PC-9 (cell line): Measurements from ENCODE around the gene ERCC2. TPM values are rescaled to one million over a fixed set of nuclear protein-coding genes. Genes with fewer than 3 reads are reported as not detected.

Experiments used
- BruUV-seq: library from RNA; stranded (reverse); fragments of 400-500 nt; replicated peaks from 2 replicates; lab custom pipeline; 2021; lab: Mats Ljungman, UMichigan
- CTCF ChIA-PET: fragments of 300-600 bp; sonication (Branson Sonifier 250); formaldehyde crosslinking; loops from one replicate; lab custom pipeline; 2022; ENCODE audit warnings: antibody characterized with exemption; lab: Charles Lee
- POLR2A ChIA-PET: fragments of 300-600 bp; sonication (Branson Sonifier 250); formaldehyde crosslinking; loops from one replicate; lab custom pipeline; 2022; ENCODE audit warnings: antibody characterized with exemption; ENCODE audit not compliant: unreplicated experiment; lab: Charles Lee
- DNase-seq, 2 experiments: peaks; one replicate each; pipeline versions ENCODE4 v3.0.0 to v3.0.0-alpha.2; 2015 to 2022; ENCODE audit warnings: mixed read lengths in 1 of 2
- H2AFZ ChIP-seq: fragments of 200-600 bp; sonication (generic); 2 replicates; pipeline ENCODE4 v1.8.1; 2017; ENCODE audit warnings: antibody characterized with exemption
- H3F3A ChIP-seq: fragments of 200-600 bp; sonication (generic); 2 replicates; pipeline ENCODE4 v1.8.1; 2017; ENCODE audit warnings: antibody characterized with exemption, mild to moderate bottlenecking, low read depth; ENCODE audit not compliant: insufficient read depth
- H3K27ac ChIP-seq: fragments of 200-600 bp; sonication (generic); 2 replicates; pipeline ENCODE4 v1.6.1; 2016; ENCODE audit warnings: mixed run types
- H3K27me3 ChIP-seq: fragments of 200-600 bp; sonication (generic); 2 replicates; pipeline ENCODE4 v1.6.1; 2016; ENCODE audit warnings: low read depth, mixed run types; ENCODE audit not compliant: insufficient read depth
- H3K36me3 ChIP-seq: fragments of 200-600 bp; sonication (generic); 2 replicates; pipeline ENCODE4 v1.6.1; 2016; ENCODE audit warnings: low read depth, mixed run types
- H3K4me1 ChIP-seq: fragments of 200-600 bp; sonication (generic); replicated peaks from 2 replicates; pipeline ENCODE4 v1.6.1; 2016; ENCODE audit warnings: mixed run types; ENCODE audit not compliant: insufficient read depth
- H3K4me2 ChIP-seq: fragments of 200-600 bp; sonication (generic); 2 replicates; pipeline ENCODE4 v1.6.1; 2017; ENCODE audit warnings: mixed run types
- H3K4me3 ChIP-seq: fragments of 200-600 bp; sonication (generic); 2 replicates; pipeline ENCODE4 v1.6.1; 2016; ENCODE audit warnings: mixed run types
- H3K79me2 ChIP-seq: fragments of 200-600 bp; sonication (generic); 2 replicates; pipeline ENCODE4 v1.6.1; 2017; ENCODE audit warnings: low read depth, mixed run types
- H3K9me2 ChIP-seq: fragments of 200-600 bp; sonication (generic); 2 replicates; pipeline ENCODE4 v1.8.1; 2017; ENCODE audit warnings: mild to moderate bottlenecking; ENCODE audit not compliant: insufficient read depth
- H3K9me3 ChIP-seq: fragments of 200-600 bp; sonication (generic); 2 replicates; pipeline ENCODE4 v1.8.1; 2016; ENCODE audit warnings: low read depth; ENCODE audit not compliant: insufficient read depth
- H4K20me1 ChIP-seq: fragments of 200-600 bp; sonication (generic); 2 replicates; pipeline ENCODE4 v1.8.1; 2017; ENCODE audit not compliant: insufficient read depth
- CTCF ChIP-seq: fragments of 200-600 bp; sonication (generic); conservative IDR thresholded peaks from 2 replicates; pipeline ENCODE4 v1.6.1; 2017; ENCODE audit warnings: mixed run types, antibody characterized with exemption, mild to moderate bottlenecking, moderate library complexity
- EZH2 ChIP-seq: fragments of 200-600 bp; sonication (generic); IDR thresholded peaks from 2 replicates; pipeline ENCODE4 v1.8.0; 2017; ENCODE audit warnings: antibody characterized with exemption, low read depth
- intact Hi-C: fragments of 100-400 bp; cut with micrococcal nuclease; formaldehyde crosslinking; loops from one replicate; pipeline ENCODE4 v1.10.0; 2022; ENCODE audit not compliant: unreplicated experiment
- total RNA-seq: library from RNA; stranded (reverse); gene quantifications from 2 replicates; pipeline ENCODE4 v1.2.3, GENCODE V29; 2021

The ERCC2 gene
- total RNA-seq, 1 experiment from 2014 or later = 33.1 TPM

DNA sequence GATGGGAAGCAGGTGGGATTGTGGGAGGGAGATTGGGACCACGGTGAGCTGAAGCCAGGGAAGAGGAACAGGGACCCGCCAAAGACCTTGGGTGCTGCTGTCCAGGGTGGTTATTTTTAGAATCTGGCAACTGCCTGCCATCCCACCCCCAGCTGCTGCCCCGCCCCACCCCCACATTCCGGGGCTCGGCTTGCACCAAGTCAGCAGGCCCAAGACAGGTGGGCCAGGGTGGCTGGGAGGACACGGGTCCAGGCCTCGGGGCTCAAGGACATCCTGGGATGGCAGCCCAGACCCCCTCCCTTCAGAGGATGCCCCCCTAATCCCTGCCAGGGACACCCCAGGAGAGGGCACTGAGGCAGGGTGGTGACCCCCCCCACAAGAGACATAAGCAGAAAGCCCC is 48.5 kb downstream of the ERCC2 start:
- BruUV-seq = no TSS peak

GRCh38 chr19:45320997-45321775 is 49.2 kb downstream of the ERCC2 start:
- H3K9me2 ChIP-seq = no peaks in the 10 kb centered on the region
- H3K79me2 ChIP-seq = no peaks in the 10 kb centered on the region
- no peak overlapping the region for H3K27ac ChIP-seq
- no peaks in the 10 kb centered on the region for H3K36me3 ChIP-seq
- intact Hi-C loops = no loop called here
- DNase-seq = no peak
- BruUV-seq = no TSS peak
- H3K4me2 ChIP-seq = no peak overlapping the region
- peaks cover 9% of the 10 kb centered on the region; the same call in 1 of the 2 replicates for H3K27me3 ChIP-seq
- POLR2A ChIA-PET = interaction anchor here (0.6 kb wide), 1 partner anchor 539 kb away, joined by 3 read pairs; no protein-coding TSS in a partner anchor
- H4K20me1 ChIP-seq = no peaks in the 10 kb centered on the region
- H3K4me3 ChIP-seq = no peak overlapping the region
- no peaks in the 10 kb centered on the region for H3K9me3 ChIP-seq
- peaks cover 8% of the 10 kb centered on the region; the same call in 1 of the 2 replicates for H3F3A ChIP-seq
- H2AFZ ChIP-seq = no peak overlapping the region
- CTCF ChIA-PET = interaction anchor here (0.6 kb wide), 1 partner anchor 12 kb away, joined by 4 read pairs; no protein-coding TSS in a partner anchor
- TF ChIP-seq EZH2 = no peak
- no peak for TF ChIP-seq CTCF
- no peaks in the 10 kb centered on the region; the same call in 1 of the 2 replicates for H3K4me1 ChIP-seq

More for the DNA sequence above, 48.5 kb downstream of the ERCC2 start:
- H3K4me1 ChIP-seq = no peaks in the 10 kb centered on the region; the same call in 1 of the 2 replicates
- no peak for DNase-seq
- peaks cover 3% of the 10 kb centered on the region; the same call in 1 of the 2 replicates for H3K27me3 ChIP-seq
- no peak overlapping the region for H2AFZ ChIP-seq
- ChIA-PET CTCF (no interaction called here), POLR2A (no interaction called here)
- H3K79me2 ChIP-seq = no peaks in the 10 kb centered on the region
- intact Hi-C loops = no loop called here
- no peaks in the 10 kb centered on the region for H4K20me1 ChIP-seq
- H3K9me3 ChIP-seq = no peaks in the 10 kb centered on the region
- no peaks in the 10 kb centered on the region for H3K9me2 ChIP-seq
- H3K4me3 ChIP-seq = no peak overlapping the region
- no peak overlapping the region for H3K4me2 ChIP-seq
- no peaks in the 10 kb centered on the region for H3K36me3 ChIP-seq
- H3K27ac ChIP-seq = no peak overlapping the region
- H3F3A ChIP-seq = peaks cover 9% of the 10 kb centered on the region; the same call in 1 of the 2 replicates
- TF ChIP-seq EZH2 = no peak
- TF ChIP-seq CTCF = no peak

GRCh38 chr19:45315304-45315703 is 55.1 kb downstream of the ERCC2 start:
- CTCF ChIA-PET = no interaction called here
- intact Hi-C loops = no loop called here
- Histone ChIP-seq H3K4me1 (no peaks in the 10 kb centered on the region), H2AFZ (no peak overlapping the region), H3K4me2 (no peak overlapping the region), H3K9me3 (no peaks in the 10 kb centered on the region), H3K4me3 (no peak overlapping the region), H3K9me2 (no peaks in the 10 kb centered on the region), H3K27me3 (peaks cover 34% of the 10 kb centered on the region), H3K79me2 (no peaks in the 10 kb centered on the region), H3K27ac (no peak overlapping the region), H3F3A (no peaks in the 10 kb centered on the region), H3K36me3 (no peaks in the 10 kb centered on the region), H4K20me1 (no peaks in the 10 kb centered on the region)
- no TSS peak for BruUV-seq
- TF ChIP-seq CTCF = no peak
- DNase-seq = no peak
- POLR2A ChIA-PET = no interaction called here
